Transverse colon (tissue), 4 donors: ENCODE results near the gene MAPKBP1. TPM values are rescaled to one million over a fixed set of nuclear protein-coding genes. Genes with fewer than 3 reads are reported as not detected.

ENCODE experiments used
- DNase-seq: peaks from one replicate; pipeline ENCODE4 v3.0.0-alpha.2; 2019
- H3K27ac ChIP-seq, 4 donors: fragments of 200-600 bp; sonication (generic); 2 replicates each; pipeline ENCODE4 v1.5.1; 2016 to 2018; ENCODE audit warnings: inconsistent platforms in 4 of 4
- H3K27me3 ChIP-seq: fragments of 200-600 bp; sonication (generic); 2 replicates; pipeline ENCODE4 v1.5.1; 2017; ENCODE audit warnings: inconsistent platforms
- H3K36me3 ChIP-seq, 4 donors: fragments of 200-600 bp; sonication (generic); 2 replicates each; pipeline ENCODE4 v1.5.1; 2017 to 2019; ENCODE audit warnings: inconsistent platforms in 4 of 4
- H3K4me1 ChIP-seq, 4 donors: fragments of 200-600 bp; sonication (generic); 2 replicates each; pipeline ENCODE4 v1.5.1; 2017 to 2020; ENCODE audit warnings: inconsistent platforms in 4 of 4
- H3K4me3 ChIP-seq, 4 donors: fragments of 200-600 bp; sonication (generic); 1 replicate in 1 of 4; 2 replicates in 3 of 4; pipeline versions ENCODE4 v1.5.1 to v1.6.1; 2017 to 2019; ENCODE audit warnings: inconsistent platforms in 4 of 4
- H3K9me3 ChIP-seq, 2 donors: fragments of 200-600 bp; sonication (generic); 2 replicates each; pipeline ENCODE4 v1.5.1; 2017 to 2019; ENCODE audit warnings: inconsistent platforms in 2 of 2
- CTCF ChIP-seq, 5 experiments: fragments of 200-600 bp in 3 of 5; fragments of 450-650 bp in 2 of 5; sonication (generic) in 3 of 5; IDR thresholded peaks; 1 replicate in 2 of 5; 2 replicates in 3 of 5; pipeline ENCODE4 v1.5.1; 2016 to 2017; ENCODE audit warnings: antibody characterized with exemption in 5 of 5, inconsistent platforms in 3 of 5, mild to moderate bottlenecking in 2 of 5, moderate library complexity in 1 of 5
- EP300 ChIP-seq: sonication (generic); formaldehyde crosslinking; IDR thresholded peaks from one replicate; pipeline ENCODE4 v1.6.1; 2017; ENCODE audit warnings: antibody characterized with exemption, low read depth
- POLR2A ChIP-seq: fragments of 450-650 bp; IDR thresholded peaks from one replicate; pipeline ENCODE4 v1.6.1; 2016; ENCODE audit warnings: antibody characterized with exemption, mild to moderate bottlenecking, moderate library complexity
- POLR2AphosphoS5 ChIP-seq, 3 donors: sonication (generic); formaldehyde crosslinking; IDR thresholded peaks; one replicate each; pipeline ENCODE4 v1.6.1; 2016; ENCODE audit warnings: antibody characterized with exemption in 3 of 3
- WGBS, 2 donors: methylation state at CpG; one replicate each; pipeline ENCODE4 v1.1.5; 2018; ENCODE audit warnings: low coverage in 1 of 2; 5-methylcytosine and 5-hydroxymethylcytosine counted together
- in situ Hi-C, 4 donors: fragments of 200-750 bp; cut with MboI; loops; one replicate each; pipeline versions ENCODE4 v1.15.0 to v1.15.1; 2017; ENCODE audit warnings: low sequenced_read_pairs in 3 of 4, low pct_ligation_motif_present in 1 of 4, low pct_unique_long_range_greater_than_20kb in 1 of 4
- intact Hi-C: fragments of 100-400 bp; cut with DNase I; formaldehyde crosslinking; loops from one replicate; pipeline ENCODE4 v1.15.1; 2023; ENCODE audit warnings: low total_unique reads
- total RNA-seq, 4 donors: library from RNA; depleted of rRNA; stranded (reverse); fragments of >200 nt; gene quantifications; one replicate each; pipeline ENCODE4 v1.1.0, GENCODE V29; 2016

The MAPKBP1 gene
- total RNA-seq, 4 donors from 2014 or later: 16.0 to 36.4 (median 16.8) TPM

- TF ChIP-seq POLR2A (no peak), EP300 (no peak), CTCF (IDR thresholded peaks at IDR 0.05) (no peak), POLR2AphosphoS5 (IDR thresholded peaks at IDR 0.05) (no peak)
- no peaks in the 10 kb centered on the region for H3K9me3 ChIP-seq
- peaks cover 13 to 45% (median 23%) of the 10 kb centered on the region in 4 donors for H3K4me1 ChIP-seq
- peak overlapping the region; percentile 6 to 63 (median 22) for H3K27ac ChIP-seq
- H3K27me3 ChIP-seq: no peaks in the 10 kb centered on the region
- no peak overlapping the region for H3K4me3 ChIP-seq
- no peak for DNase-seq
- intact Hi-C loops (no loop called here), in situ Hi-C loops (no loop called here)
- WGBS, 2 donors: 72 to 81% methylated on average over 4 of the region's 4 CpGs
- H3K36me3 ChIP-seq: no peaks in the 10 kb centered on the region
These were observed 5.4 kb downstream of the MAPKBP1 start for GRCh38 chr15:41779662-41780157.

- no peak for DNase-seq
- in situ Hi-C loops (no loop called here), intact Hi-C loops (no loop called here)
- Histone ChIP-seq H3K27me3 (no peaks in the 10 kb centered on the region), H3K4me1 (peaks cover 9 to 40% (median 19%) of the 10 kb centered on the region in 4 donors), H3K27ac (peak overlapping the region; percentile 6 to 63 (median 22)), H3K4me3 (no peak overlapping the region), H3K36me3 (no peaks in the 10 kb centered on the region), H3K9me3 (no peaks in the 10 kb centered on the region)
- 23 to 47% methylated on average over 2 of the region's 2 CpGs for WGBS, 2 donors
- TF ChIP-seq CTCF (IDR thresholded peaks at IDR 0.05) (no peak), POLR2AphosphoS5 (IDR thresholded peaks at IDR 0.05) (no peak), POLR2A (no peak), EP300 (no peak)
These were observed 6.0 kb downstream of the MAPKBP1 start for GRCh38 chr15:41780266-41780665.

GRCh38 chr15:41780727-41781126 lies 6.4 kb downstream of the MAPKBP1 start:
- Histone ChIP-seq H3K27me3 (no peaks in the 10 kb centered on the region), H3K4me1 (peaks cover 5 to 35% (median 15%) of the 10 kb centered on the region in 4 donors), H3K36me3 (no peaks in the 10 kb centered on the region), H3K27ac (peak overlapping the region in 3 of 4 donors; percentile 6 to 63 (median 12)), H3K9me3 (no peaks in the 10 kb centered on the region), H3K4me3 (no peak overlapping the region)
- DNase-seq: no peak
- WGBS, 2 donors: 32 to 67% methylated on average over 1 of the region's 1 CpG
- TF ChIP-seq CTCF (IDR thresholded peaks at IDR 0.05): no peak
- no peak for TF ChIP-seq POLR2AphosphoS5 (IDR thresholded peaks at IDR 0.05)
- no peak for TF ChIP-seq EP300
- TF ChIP-seq POLR2A: no peak
- in situ Hi-C loops: no loop called here
- intact Hi-C loops: no loop called here

GRCh38 chr15:41782371-41783282 lies 8.3 kb downstream of the MAPKBP1 start:
- no peaks in the 10 kb centered on the region for H3K27me3 ChIP-seq
- DNase-seq: no peak
- 85 to 93% methylated on average over 3 to 5 of the region's 5 CpGs for WGBS, 2 donors
- intact Hi-C loops (no loop called here), in situ Hi-C loops (no loop called here)
- H3K27ac ChIP-seq: no peak overlapping the region
- no peaks in the 10 kb centered on the region for H3K9me3 ChIP-seq
- no peak overlapping the region for H3K4me3 ChIP-seq
- H3K4me1 ChIP-seq: peaks cover 0 to 18% (median 8%) of the 10 kb centered on the region in 4 donors
- H3K36me3 ChIP-seq: no peaks in the 10 kb centered on the region
- TF ChIP-seq EP300 (no peak), CTCF (IDR thresholded peaks at IDR 0.05) (no peak), POLR2AphosphoS5 (IDR thresholded peaks at IDR 0.05) (no peak), POLR2A (no peak)
